ENCODE results near the gene ATP13A2. TPM values are rescaled to one million over a fixed set of nuclear protein-coding genes. Genes with fewer than 3 reads are reported as not detected.
A peak's percentile ranks its signal among the peaks of the same experiment; 100 is the strongest.

Gene ATP13A2
- total RNA-seq, 1 donor from 2014 or later, result 17.8 TPM

- ATAC-seq, result no peak
- intact Hi-C loops (cut with micrococcal nuclease), result no loop called here
- DNase-seq, result no peak
These were observed 21.0 kb upstream of the ATP13A2 start for GRCh38 chr1:17032741-17033140.

DNA sequence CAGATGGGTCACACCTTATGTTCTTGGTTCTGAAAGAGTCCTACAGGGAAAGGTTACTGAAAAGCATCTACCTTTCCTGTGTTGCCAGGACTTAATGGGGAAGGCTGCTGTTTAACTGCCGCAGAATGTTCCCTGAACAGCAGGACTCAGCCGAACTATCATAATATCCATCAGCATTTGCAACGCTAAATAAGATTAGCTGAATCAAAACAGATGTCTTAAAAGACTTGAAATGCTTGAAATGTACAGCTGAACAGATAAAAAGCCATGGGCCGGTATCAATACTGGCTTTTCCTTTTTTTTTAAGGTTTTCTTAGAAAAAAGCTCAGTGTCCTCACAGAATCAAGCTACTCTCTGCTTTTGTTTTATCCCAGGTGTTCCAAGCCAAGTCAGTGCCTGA, 19.7 kb upstream of the ATP13A2 start:
- no peak for ATAC-seq
- intact Hi-C loops (cut with micrococcal nuclease), result no loop called here
- no peak for DNase-seq

- no peak for DNase-seq
- intact Hi-C loops (cut with micrococcal nuclease), result no loop called here
- no peak for ATAC-seq
These were observed 18.5 kb upstream of the ATP13A2 start for GRCh38 chr1:17030206-17030605.

DNA sequence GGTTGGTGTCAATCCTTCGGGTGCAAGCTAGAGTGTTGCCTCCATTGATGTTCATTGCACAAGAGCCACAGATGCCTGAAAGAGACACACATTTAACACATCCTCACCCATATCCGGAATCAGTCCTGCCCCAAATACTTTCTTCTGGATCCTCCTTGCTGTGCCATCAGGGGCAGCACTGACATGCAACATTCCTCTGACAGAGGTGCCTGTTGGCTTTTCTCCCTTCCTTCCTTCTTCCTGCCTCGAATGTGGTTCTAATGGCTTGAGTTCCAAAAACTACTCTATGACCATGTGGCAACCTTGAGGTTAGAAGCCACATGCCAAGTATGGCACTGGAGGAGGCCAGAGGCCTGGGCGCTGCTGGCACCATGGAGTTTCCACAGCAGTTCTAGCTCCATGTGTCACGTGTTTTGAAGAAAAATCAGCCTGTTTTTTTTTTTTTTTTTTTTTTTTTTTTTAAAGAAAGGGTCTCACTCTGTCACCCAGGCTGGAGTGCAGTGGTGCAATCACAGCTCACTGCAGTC, 17.0 kb upstream of the ATP13A2 start:
- no peak for ATAC-seq
- intact Hi-C loops (cut with micrococcal nuclease), result no loop called here
- DNase-seq, result no peak

DNA sequence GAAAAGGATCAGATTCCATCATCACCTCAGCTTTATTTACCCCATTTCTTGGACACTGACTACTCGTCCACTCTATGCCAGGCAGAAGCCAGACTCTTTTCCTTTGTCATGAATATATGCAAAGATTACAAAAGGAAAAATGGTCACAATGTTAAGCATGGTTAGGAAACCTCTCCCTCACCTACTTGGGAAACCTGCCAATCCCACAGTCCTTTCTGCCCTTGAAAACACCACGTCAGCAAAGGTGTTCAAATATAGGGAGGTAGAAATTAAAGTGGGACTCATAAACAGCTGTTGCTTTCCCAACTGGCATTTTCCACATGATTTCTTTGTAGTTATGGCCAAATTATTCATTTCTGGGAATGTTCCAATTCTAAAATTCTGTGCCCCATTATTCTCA, 16.2 kb upstream of the ATP13A2 start:
- intact Hi-C loops (cut with micrococcal nuclease), result no loop called here
- DNase-seq, result no peak
- ATAC-seq, result peak; percentile 13

DNA sequence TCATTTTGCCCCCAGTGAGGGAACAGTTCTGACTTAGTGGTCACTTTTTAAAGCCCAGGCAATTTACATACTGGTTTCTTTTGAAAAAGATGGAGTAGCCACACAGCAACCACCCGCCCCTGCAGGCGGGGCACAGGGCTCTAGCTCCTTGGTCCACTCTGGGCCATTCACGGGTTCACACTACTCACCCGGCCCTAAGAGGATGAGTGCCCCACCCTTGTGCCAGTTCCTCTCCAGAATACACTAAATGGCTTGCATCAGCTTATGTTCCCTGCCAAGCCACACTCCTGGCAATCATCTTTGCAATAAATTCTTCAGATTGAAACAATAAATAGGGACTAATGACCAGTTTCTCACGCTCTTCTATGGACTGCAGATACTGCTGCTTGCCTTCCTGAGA, 15.7 kb upstream of the ATP13A2 start:
- DNase-seq (no peak), ATAC-seq (peak; percentile 58)

DNA sequence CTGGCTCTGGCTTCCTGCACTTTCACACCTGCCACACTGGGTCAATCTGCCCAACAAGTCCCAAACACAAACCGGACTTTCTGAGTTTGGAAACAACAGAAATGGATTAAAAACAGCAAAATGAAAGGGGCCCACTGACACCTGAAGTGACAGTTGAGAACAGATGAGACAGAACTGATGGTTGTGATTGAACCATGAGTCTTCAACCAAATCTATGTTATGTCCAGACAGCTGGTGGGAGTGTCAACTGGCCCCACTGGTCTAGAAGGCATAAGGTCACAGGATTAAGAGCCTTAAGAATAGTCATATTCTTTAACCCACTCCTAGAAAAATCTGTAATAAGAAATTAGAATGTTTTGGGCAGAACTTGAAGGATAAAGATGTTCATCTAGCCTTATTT, 13.0 kb upstream of the ATP13A2 start:
- no peak for ATAC-seq
- no peak for DNase-seq
- intact Hi-C loops (cut with micrococcal nuclease), result no loop called here

More for the DNA sequence above, 15.7 kb upstream of the ATP13A2 start:
- intact Hi-C loops (cut with micrococcal nuclease), result no loop called here

DNA sequence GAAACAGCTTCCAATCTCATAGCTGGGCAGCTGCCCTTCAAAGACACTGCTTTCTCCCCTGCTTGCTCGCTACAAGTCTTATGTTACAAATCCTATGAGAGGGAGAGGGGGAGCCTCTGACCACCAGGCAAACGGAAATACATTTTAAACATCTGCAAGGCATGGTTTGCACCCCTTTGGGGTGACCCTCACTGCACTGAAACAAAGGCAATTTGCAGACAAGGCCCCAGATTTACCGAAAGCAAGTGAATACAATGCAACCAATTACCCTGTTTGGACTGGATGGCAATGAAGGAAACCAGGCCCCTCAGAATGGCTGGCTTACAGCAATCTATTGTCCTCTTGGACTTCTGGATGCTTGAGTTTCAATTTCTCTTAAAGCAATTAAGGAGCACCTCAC, 11.8 kb upstream of the ATP13A2 start:
- no peak for DNase-seq
- ATAC-seq, result no peak
- intact Hi-C loops (cut with micrococcal nuclease), result no loop called here

- ATAC-seq, result no peak
- no peak for DNase-seq
- intact Hi-C loops (cut with micrococcal nuclease), result no loop called here
These were observed 11.4 kb upstream of the ATP13A2 start for GRCh38 chr1:17023102-17023501.

DNA sequence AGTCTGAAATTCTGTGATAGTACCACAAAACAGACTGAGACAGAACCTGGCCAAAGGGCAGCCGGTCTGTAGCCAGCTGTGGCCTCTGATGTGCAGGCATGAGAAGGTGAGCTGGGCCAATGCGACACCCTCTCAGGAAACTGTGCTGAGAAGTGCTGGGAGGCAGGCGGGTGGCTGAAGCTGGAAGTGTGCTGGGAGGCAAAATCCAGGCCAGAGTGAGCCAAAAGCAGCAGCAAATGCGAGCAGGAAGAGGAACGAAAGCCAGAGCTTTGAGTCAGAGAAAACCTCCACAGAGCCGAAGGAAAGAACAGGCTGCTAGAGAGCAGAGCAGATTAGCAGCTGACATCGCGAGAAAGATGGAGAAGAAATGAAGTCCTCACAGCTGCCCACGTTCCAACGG, 10.2 kb upstream of the ATP13A2 start:
- intact Hi-C loops (cut with micrococcal nuclease), result no loop called here
- DNase-seq (no peak), ATAC-seq (no peak)

DNA sequence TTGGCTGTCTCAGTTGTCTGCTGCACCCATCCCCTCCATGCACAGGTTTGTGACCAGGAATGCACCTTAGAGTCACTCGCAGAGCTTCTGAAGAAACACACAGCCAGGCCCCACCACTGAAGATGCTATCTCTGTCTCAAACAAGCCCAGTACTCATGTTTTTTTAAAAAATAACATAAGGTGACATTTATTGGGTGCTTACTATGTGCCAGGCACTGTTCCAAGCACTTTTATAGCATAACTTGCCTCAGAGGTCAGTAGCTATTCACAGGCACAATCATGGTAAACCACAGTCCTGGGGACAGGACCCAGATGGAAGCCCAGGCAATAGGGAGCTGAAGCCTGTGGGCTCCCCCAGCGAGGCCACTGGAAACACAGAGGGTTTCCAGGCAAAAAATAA, 8.8 kb upstream of the ATP13A2 start:
- intact Hi-C loops (cut with micrococcal nuclease), result no loop called here
- ATAC-seq (no peak), DNase-seq (no peak)

GRCh38 chr1:17018849-17019248, 7.1 kb upstream of the ATP13A2 start:
- intact Hi-C loops (cut with micrococcal nuclease), result no loop called here
- DNase-seq (no peak), ATAC-seq (no peak)

- DNase-seq (no peak), ATAC-seq (no peak)
- intact Hi-C loops (cut with micrococcal nuclease), result no loop called here
These were observed 5.7 kb upstream of the ATP13A2 start for GRCh38 chr1:17017435-17017834.

DNA sequence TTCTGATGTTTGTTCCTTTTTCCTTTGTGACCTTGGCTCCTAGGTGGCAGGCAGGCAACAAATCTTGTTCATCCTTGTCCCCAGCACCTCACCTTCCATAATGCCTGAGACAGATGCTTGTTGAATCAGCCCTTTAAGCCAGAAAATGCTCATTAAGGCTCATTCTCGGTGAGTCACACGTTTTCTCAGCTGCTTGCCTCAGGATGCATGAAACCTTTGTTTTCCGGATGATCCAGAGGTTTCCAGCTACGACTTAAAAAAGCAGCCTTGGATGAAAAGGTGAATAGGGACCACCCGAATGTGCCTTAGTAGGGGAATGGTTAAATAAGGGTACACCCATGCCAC, 4.6 kb upstream of the ATP13A2 start:
- intact Hi-C loops (cut with micrococcal nuclease), result no loop called here
- ATAC-seq, result no peak
- DNase-seq, result no peak

DNA sequence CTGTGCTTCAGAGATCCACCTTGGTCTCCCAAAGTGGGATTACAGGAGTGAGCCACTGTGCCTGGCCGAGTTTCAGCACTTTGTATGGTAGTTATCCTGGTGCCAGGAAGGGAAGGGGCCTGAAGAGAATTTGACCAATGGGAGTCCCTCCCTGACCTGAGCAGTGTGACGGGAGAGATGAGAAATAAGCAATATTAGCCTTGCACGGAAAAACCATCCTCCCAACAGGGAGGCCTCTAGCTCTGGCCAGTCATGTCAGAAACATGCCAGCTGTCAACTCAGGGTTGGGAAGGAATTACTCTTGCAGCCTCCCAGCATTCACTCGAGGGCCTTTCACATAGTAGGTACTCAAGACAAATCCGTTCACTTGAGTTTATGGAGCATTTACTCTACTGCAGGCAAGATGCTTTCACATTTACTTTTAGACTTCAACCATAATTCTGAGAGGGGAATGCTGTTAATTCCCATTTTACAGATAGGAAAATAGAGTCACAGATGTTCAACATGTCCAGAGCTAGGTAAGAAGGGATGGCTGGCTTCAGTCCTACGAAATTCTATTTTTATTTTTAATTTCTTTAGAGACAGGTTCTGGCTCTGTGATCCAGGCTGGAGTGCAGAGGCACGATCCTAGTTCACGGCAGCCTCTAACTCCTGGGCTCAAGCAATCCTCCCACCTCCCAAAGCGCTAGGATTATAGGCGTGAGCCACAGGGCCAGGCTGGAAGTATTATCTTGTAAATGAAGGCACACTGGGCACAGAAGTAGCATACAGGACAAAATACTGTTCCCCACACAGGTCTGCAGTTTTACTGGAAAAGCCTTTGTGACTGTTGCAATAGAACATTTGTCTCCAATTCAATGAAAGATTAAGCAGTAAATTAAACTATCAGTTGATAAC, 3.2 kb upstream of the ATP13A2 start:
- ATAC-seq (no peak), DNase-seq (no peak)
- intact Hi-C loops (cut with micrococcal nuclease), result no loop called here

- ATAC-seq (no peak), DNase-seq (no peak)
- intact Hi-C loops (cut with micrococcal nuclease), result no loop called here
These were observed 2.0 kb upstream of the ATP13A2 start for GRCh38 chr1:17013491-17014320.

DNA sequence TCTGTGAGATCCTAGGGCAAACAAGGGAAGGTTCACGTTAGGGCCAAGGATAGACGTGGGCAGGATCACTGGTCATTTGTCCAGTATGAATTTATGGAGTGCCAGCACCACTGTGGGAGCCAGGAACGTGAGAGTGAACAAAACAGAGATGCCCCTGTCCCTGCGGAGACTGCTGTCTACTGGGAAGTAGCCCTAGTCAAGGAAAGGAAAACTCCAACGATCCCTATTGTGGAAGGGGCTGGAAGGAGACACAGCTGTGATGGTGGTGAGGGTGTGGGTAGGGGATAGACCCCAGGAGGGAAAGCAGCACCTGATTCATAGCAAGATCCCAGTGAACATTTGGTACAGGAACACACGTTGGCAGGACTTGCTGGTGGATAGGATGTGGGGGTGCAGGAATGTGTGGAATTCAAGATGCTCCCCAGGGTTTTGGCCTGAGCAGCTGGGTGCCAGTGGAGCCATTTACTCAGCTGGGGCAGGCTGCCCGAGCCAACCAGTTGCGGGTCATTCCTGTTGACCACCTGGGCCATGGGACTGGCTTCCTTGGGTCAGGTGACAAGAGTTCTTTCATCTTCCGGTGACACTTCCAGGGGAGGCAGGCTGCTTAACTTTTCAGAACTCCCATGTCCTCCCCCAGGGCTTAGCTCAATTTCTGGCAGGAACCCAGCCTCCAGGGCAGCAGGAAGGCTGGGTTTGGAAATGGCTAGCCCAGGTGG, 1.2 kb upstream of the ATP13A2 start:
- ATAC-seq, result no peak
- intact Hi-C loops (cut with micrococcal nuclease), result no loop called here
- no peak for DNase-seq

DNA sequence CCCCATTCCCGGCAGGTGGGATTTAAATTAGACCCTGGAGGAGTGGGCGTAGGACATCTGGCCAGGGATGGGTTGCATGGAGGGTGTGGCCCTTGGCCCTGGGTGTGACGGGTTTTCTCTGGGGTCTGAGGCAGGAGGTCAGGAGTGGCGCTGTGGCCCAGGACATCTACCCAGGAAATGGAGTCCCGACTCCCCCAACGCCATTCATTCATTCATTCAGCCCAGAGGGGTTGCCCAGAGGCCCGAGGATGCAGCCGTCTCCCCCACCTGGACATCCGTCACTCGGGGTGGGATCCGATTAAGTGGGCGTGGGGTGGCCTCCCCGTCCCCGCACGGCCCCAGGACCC, 663 bp downstream of the ATP13A2 start:
- ATAC-seq (peak; percentile 2), DNase-seq (no peak)
- intact Hi-C loops (cut with micrococcal nuclease), result no loop called here

- no peak for DNase-seq
- peak; percentile 16 for ATAC-seq
- intact Hi-C loops (cut with micrococcal nuclease), result no loop called here
These were observed 2.0 kb downstream of the ATP13A2 start for GRCh38 chr1:17009706-17010105.

Measured in left ventricle myocardium superior (tissue), 1 donor.